GM23338 (cell line): ENCODE measurements around the gene CRYBG3. TPM values are rescaled to one million over a fixed set of nuclear protein-coding genes. Genes with fewer than 3 reads are reported as not detected.

Experiments
- ATAC-seq: fragments of 200-7000 bp; cut with Tn5 transposase; 3 replicates; pipeline ENCODE4 v1.9.1; 2020
- DNase-seq: peaks from one replicate; pipeline ENCODE4 v3.0.0-alpha.2; 2015; ENCODE audit warnings: low spot score
- H2AFZ ChIP-seq: fragments of 200-600 bp; sonication (generic); 2 replicates; pipeline ENCODE4 v1.8.0; 2016; ENCODE audit warnings: antibody characterized with exemption, mild to moderate bottlenecking, moderate library complexity
- H3F3A ChIP-seq: fragments of 200-600 bp; sonication (generic); replicated peaks from 2 replicates; pipeline ENCODE4 v1.8.0; 2017; ENCODE audit warnings: antibody characterized with exemption, mixed run types, low read depth
- H3K27ac ChIP-seq: fragments of 200-600 bp; sonication (generic); 2 replicates; pipeline ENCODE4 v1.6.1; 2016; ENCODE audit warnings: low read depth
- H3K27me3 ChIP-seq: fragments of 200-600 bp; sonication (generic); 2 replicates; pipeline ENCODE4 v1.8.0; 2016; ENCODE audit warnings: mild to moderate bottlenecking, mixed run types, moderate library complexity; ENCODE audit not compliant: insufficient read depth
- H3K36me3 ChIP-seq: fragments of 200-600 bp; sonication (generic); 2 replicates; pipeline ENCODE4 v1.8.0; 2016; ENCODE audit warnings: mild to moderate bottlenecking; ENCODE audit not compliant: insufficient read depth
- H3K4me1 ChIP-seq: fragments of 200-600 bp; sonication (generic); 2 replicates; pipeline ENCODE4 v1.8.0; 2016; ENCODE audit warnings: mild to moderate bottlenecking, moderate library complexity; ENCODE audit not compliant: insufficient read depth
- H3K4me2 ChIP-seq: fragments of 200-600 bp; sonication (generic); 2 replicates; pipeline ENCODE4 v1.7.1; 2017; ENCODE audit warnings: mixed run types
- H3K4me3 ChIP-seq: fragments of 200-600 bp; sonication (generic); 2 replicates; pipeline ENCODE4 v1.6.1; 2016; ENCODE audit warnings: mixed run types
- H3K79me2 ChIP-seq: fragments of 200-600 bp; sonication (generic); replicated peaks from 2 replicates; pipeline ENCODE4 v1.8.0; 2017; ENCODE audit warnings: mild to moderate bottlenecking; ENCODE audit not compliant: insufficient read depth
- H3K9me2 ChIP-seq: fragments of 200-600 bp; sonication (generic); 2 replicates; pipeline ENCODE4 v1.8.0; 2017; ENCODE audit not compliant: insufficient read depth
- H4K20me1 ChIP-seq: fragments of 200-600 bp; sonication (generic); replicated peaks from 2 replicates; pipeline ENCODE4 v1.8.0; 2017; ENCODE audit warnings: mild to moderate bottlenecking; ENCODE audit not compliant: insufficient read depth
- H3K27ac Mint-ChIP-seq: 2 replicates; pipeline ENCODE4 v1.8.0; 2020; ENCODE audit warnings: inconsistent platforms, mild to moderate bottlenecking, moderate library complexity, mixed read lengths
- H3K27me3 Mint-ChIP-seq: 3 replicates; pipeline ENCODE4 v1.8.0; 2022; ENCODE audit warnings: low read depth, mild to moderate bottlenecking, moderate library complexity, mixed read lengths, inconsistent platforms; ENCODE audit not compliant: insufficient read depth, poor library complexity
- H3K36me3 Mint-ChIP-seq: 3 replicates; pipeline ENCODE4 v1.8.0; 2021; ENCODE audit warnings: low read depth, mild to moderate bottlenecking, inconsistent platforms, moderate library complexity, mixed read lengths
- H3K4me1 Mint-ChIP-seq: 3 replicates; pipeline ENCODE4 v1.8.0; 2020; ENCODE audit warnings: mild to moderate bottlenecking, inconsistent platforms, mixed read lengths
- H3K4me3 Mint-ChIP-seq: 3 replicates; pipeline ENCODE4 v1.8.0; 2021; ENCODE audit warnings: moderate library complexity, mild to moderate bottlenecking, inconsistent platforms, mixed read lengths
- H3K9me3 Mint-ChIP-seq: 3 replicates; pipeline ENCODE4 v1.8.0; 2020; ENCODE audit warnings: moderate library complexity, mild to moderate bottlenecking, inconsistent platforms, mixed read lengths
- CREB1 ChIP-seq: fragments of 250-450 bp; sonication (Bioruptor Pico); IDR thresholded peaks from 2 replicates; pipeline ENCODE4 v1.5.0; 2020; ENCODE audit warnings: low read depth, mild to moderate bottlenecking, moderate library complexity
- EZH2 ChIP-seq: fragments of 200-600 bp; sonication (generic); IDR thresholded peaks from one replicate; pipeline ENCODE4 v1.8.0; 2017; ENCODE audit warnings: antibody characterized with exemption, mild to moderate bottlenecking, low read depth; ENCODE audit not compliant: unreplicated experiment
- EZH2phosphoT487 ChIP-seq: fragments of 200-600 bp; sonication (generic); IDR thresholded peaks from one replicate; pipeline ENCODE4 v1.8.1; 2018; ENCODE audit warnings: antibody characterized with exemption; ENCODE audit not compliant: unreplicated experiment
- JUNB ChIP-seq: IDR thresholded peaks from one replicate; pipeline ENCODE4 v1.6.1; 2016; ENCODE audit warnings: antibody characterized with exemption; ENCODE audit not compliant: unreplicated experiment
- ZNF114 ChIP-seq: fragments of 250-450 bp; sonication (Bioruptor Pico); IDR thresholded peaks from 2 replicates; pipeline ENCODE4 v1.5.0; 2020; ENCODE audit warnings: mild to moderate bottlenecking, moderate library complexity
- ZNF331 ChIP-seq: fragments of 250-450 bp; sonication (Bioruptor Pico); IDR thresholded peaks from 2 replicates; pipeline ENCODE4 v1.5.0; 2020; ENCODE audit warnings: low read depth, mild to moderate bottlenecking, moderate library complexity
- ZNF462 ChIP-seq: fragments of 250-450 bp; sonication (Bioruptor Pico); IDR thresholded peaks from 2 replicates; pipeline ENCODE4 v1.5.0; 2020; ENCODE audit warnings: mild to moderate bottlenecking, moderate library complexity
- polyA plus RNA-seq: library from polyadenylated mRNA; unstranded; fragments of >200 nt; fragmentation: Nextera tagmentation; extraction: Ambion mirVana; gene quantifications from 2 replicates; pipeline ENCODE4 v1.2.1, GENCODE V29; 2016
- total RNA-seq: library from RNA; depleted of rRNA; stranded (reverse); fragments of >200 nt; shearing (Covaris generic); gene quantifications from 2 replicates; pipeline ENCODE4 v1.2.3, GENCODE V29; 2014
- TF ChIP-seq, protein P1 (sequence below), 2 experiments: fragments of 200-600 bp in 1 of 2; sonication (generic) in 1 of 2; conservative IDR thresholded peaks; 2 replicates each; pipeline versions ENCODE4 v1.5.1 to v1.6.1; 2016 to 2017; ENCODE audit warnings: antibody characterized with exemption in 2 of 2, low read depth in 2 of 2, mild to moderate bottlenecking in 2 of 2, moderate library complexity in 1 of 2
- TF ChIP-seq, protein P2 (sequence below): IDR thresholded peaks from one replicate; pipeline ENCODE4 v1.6.1; 2018; ENCODE audit warnings: antibody characterized with exemption; ENCODE audit not compliant: unreplicated experiment
- TF ChIP-seq, protein P3 (sequence below): IDR thresholded peaks from 2 replicates; pipeline ENCODE4 v1.6.1; 2016; ENCODE audit warnings: antibody characterized with exemption

CRYBG3 gene
- total and polyA plus RNA-seq, 2 experiments from 2014 or later = 2.3 to 8.9 TPM

DNA sequence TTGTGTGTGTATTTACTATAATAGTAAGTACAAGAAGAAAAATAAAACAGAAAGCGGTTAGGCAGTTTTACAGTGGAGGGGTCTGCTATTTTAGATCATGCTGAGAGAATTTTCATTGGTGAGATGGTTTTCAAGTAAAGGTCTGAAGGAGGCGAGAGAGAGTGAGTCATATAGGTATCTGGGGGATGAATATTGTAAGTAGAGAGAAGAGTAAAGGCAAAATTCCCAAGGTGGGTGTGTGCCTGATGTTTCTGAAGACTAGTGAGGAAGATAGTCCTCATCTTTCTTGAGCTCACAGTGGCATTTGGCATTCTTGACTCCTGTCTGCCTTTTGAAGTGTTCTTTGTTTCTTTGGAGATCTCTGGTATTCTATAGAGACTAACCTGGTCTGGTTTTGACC lies 38.6 kb downstream of the CRYBG3 start:
- TF ChIP-seq CREB1 (no peak), ZNF114 (CRISPR knock-in tag) (no peak), ZNF462 (CRISPR knock-in tag) (no peak), JUNB (no peak), EZH2 (no peak), EZH2phosphoT487 (no peak), ZNF331 (no peak)
- TF ChIP-seq, protein P1, sequence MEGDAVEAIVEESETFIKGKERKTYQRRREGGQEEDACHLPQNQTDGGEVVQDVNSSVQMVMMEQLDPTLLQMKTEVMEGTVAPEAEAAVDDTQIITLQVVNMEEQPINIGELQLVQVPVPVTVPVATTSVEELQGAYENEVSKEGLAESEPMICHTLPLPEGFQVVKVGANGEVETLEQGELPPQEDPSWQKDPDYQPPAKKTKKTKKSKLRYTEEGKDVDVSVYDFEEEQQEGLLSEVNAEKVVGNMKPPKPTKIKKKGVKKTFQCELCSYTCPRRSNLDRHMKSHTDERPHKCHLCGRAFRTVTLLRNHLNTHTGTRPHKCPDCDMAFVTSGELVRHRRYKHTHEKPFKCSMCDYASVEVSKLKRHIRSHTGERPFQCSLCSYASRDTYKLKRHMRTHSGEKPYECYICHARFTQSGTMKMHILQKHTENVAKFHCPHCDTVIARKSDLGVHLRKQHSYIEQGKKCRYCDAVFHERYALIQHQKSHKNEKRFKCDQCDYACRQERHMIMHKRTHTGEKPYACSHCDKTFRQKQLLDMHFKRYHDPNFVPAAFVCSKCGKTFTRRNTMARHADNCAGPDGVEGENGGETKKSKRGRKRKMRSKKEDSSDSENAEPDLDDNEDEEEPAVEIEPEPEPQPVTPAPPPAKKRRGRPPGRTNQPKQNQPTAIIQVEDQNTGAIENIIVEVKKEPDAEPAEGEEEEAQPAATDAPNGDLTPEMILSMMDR (conservative IDR thresholded peaks at IDR 0.05; ENCODE audit: low read depth in 2 of 2) = no peak
- TF ChIP-seq, protein P2, sequence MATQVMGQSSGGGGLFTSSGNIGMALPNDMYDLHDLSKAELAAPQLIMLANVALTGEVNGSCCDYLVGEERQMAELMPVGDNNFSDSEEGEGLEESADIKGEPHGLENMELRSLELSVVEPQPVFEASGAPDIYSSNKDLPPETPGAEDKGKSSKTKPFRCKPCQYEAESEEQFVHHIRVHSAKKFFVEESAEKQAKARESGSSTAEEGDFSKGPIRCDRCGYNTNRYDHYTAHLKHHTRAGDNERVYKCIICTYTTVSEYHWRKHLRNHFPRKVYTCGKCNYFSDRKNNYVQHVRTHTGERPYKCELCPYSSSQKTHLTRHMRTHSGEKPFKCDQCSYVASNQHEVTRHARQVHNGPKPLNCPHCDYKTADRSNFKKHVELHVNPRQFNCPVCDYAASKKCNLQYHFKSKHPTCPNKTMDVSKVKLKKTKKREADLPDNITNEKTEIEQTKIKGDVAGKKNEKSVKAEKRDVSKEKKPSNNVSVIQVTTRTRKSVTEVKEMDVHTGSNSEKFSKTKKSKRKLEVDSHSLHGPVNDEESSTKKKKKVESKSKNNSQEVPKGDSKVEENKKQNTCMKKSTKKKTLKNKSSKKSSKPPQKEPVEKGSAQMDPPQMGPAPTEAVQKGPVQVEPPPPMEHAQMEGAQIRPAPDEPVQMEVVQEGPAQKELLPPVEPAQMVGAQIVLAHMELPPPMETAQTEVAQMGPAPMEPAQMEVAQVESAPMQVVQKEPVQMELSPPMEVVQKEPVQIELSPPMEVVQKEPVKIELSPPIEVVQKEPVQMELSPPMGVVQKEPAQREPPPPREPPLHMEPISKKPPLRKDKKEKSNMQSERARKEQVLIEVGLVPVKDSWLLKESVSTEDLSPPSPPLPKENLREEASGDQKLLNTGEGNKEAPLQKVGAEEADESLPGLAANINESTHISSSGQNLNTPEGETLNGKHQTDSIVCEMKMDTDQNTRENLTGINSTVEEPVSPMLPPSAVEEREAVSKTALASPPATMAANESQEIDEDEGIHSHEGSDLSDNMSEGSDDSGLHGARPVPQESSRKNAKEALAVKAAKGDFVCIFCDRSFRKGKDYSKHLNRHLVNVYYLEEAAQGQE = no peak
- TF ChIP-seq, protein P3, sequence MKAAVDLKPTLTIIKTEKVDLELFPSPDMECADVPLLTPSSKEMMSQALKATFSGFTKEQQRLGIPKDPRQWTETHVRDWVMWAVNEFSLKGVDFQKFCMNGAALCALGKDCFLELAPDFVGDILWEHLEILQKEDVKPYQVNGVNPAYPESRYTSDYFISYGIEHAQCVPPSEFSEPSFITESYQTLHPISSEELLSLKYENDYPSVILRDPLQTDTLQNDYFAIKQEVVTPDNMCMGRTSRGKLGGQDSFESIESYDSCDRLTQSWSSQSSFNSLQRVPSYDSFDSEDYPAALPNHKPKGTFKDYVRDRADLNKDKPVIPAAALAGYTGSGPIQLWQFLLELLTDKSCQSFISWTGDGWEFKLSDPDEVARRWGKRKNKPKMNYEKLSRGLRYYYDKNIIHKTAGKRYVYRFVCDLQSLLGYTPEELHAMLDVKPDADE = no peak
- ATAC-seq = no peak
- Mint-ChIP-seq H3K4me3 (no peak overlapping the region), H3K27ac (no peak overlapping the region), H3K4me1 (peaks cover 22% of the 10 kb centered on the region), H3K9me3 (no peaks in the 10 kb centered on the region; the same call in 2 of the 3 replicates), H3K27me3 (no peaks in the 10 kb centered on the region), H3K36me3 (no peaks in the 10 kb centered on the region)
- Histone ChIP-seq H3K4me2 (no peak overlapping the region), H4K20me1 (no peaks in the 10 kb centered on the region), H3K4me1 (peaks cover 12% of the 10 kb centered on the region), H3K4me3 (no peak overlapping the region), H3K27me3 (no peaks in the 10 kb centered on the region), H3K9me2 (no peaks in the 10 kb centered on the region), H3K36me3 (no peaks in the 10 kb centered on the region), H3F3A (no peaks in the 10 kb centered on the region), H3K27ac (no peak overlapping the region), H3K79me2 (peaks cover 23% of the 10 kb centered on the region), H2AFZ (no peak overlapping the region)
- DNase-seq = peak; percentile 17
